Suppressor macrophage treated with lipopolysaccharide for 4 hours (primary cell): ENCODE measurements around the gene DCTD.

Experiments used
- DNase-seq: peaks from one replicate; pipeline ENCODE4 v3.0.0-alpha.2; 2020

DCTD gene

GRCh38 chr4:182917182-182918043 lies at the start of gene DCTD:
DCTD (minus strand) TSS chr4:182917386; CDS start chr4:182915568, 1,818 bp downstream.
- DNase-seq, result peak; percentile 78

- DNase-seq, result no peak
Measured at GRCh38 chr4:182960746-182961145, 43.6 kb upstream of the DCTD start.

- no peak for DNase-seq
Measured at GRCh38 chr4:182960228-182960627, 43.0 kb upstream of the DCTD start.

GRCh38 chr4:182955411-182955810 lies 38.2 kb upstream of the DCTD start:
- no peak for DNase-seq

GRCh38 chr4:182944484-182945213 lies 27.5 kb upstream of the DCTD start:
- no peak for DNase-seq

GRCh38 chr4:182939680-182940079 lies 22.5 kb upstream of the DCTD start:
- no peak for DNase-seq

- DNase-seq, result peak; percentile 77
Measured at GRCh38 chr4:182938205-182938645, 21.0 kb upstream of the DCTD start.

- no peak for DNase-seq
Measured at GRCh38 chr4:182937268-182938204, 20.4 kb upstream of the DCTD start.

- DNase-seq, result no peak
Measured at GRCh38 chr4:182932651-182933050, 15.5 kb upstream of the DCTD start.

- DNase-seq, result no peak
Measured at GRCh38 chr4:182931691-182932345, 14.6 kb upstream of the DCTD start.

- DNase-seq, result no peak
Measured at GRCh38 chr4:182930889-182931288, 13.7 kb upstream of the DCTD start.

- no peak for DNase-seq
Measured at GRCh38 chr4:182929296-182929695, 12.1 kb upstream of the DCTD start.

- DNase-seq, result peak; percentile 21
Measured at GRCh38 chr4:182928061-182928460, 10.9 kb upstream of the DCTD start.

- DNase-seq, result no peak
Measured at GRCh38 chr4:182927505-182927904, 10.3 kb upstream of the DCTD start.

- DNase-seq, result no peak
Measured at GRCh38 chr4:182925855-182926254, 8.7 kb upstream of the DCTD start.

GRCh38 chr4:182925298-182925757 lies 8.1 kb upstream of the DCTD start:
- peak; percentile 71 for DNase-seq

- DNase-seq, result no peak
Measured at GRCh38 chr4:182924497-182924896, 7.3 kb upstream of the DCTD start.

GRCh38 chr4:182923796-182924340 lies 6.7 kb upstream of the DCTD start:
- DNase-seq, result no peak

GRCh38 chr4:182923366-182923765 lies 6.2 kb upstream of the DCTD start:
- DNase-seq, result no peak

GRCh38 chr4:182922501-182923284 lies 5.5 kb upstream of the DCTD start:
- DNase-seq, result no peak

- no peak for DNase-seq
Measured at GRCh38 chr4:182921608-182922007, 4.4 kb upstream of the DCTD start.
